Activated T-cell treated with anti-CD3 and anti-CD28 coated beads, Interleukin-2, amount 50 U/mL, for 4 hours (primary cell): ENCODE measurements around the gene PAPPA. TPM values are rescaled to one million over a fixed set of nuclear protein-coding genes. Genes with fewer than 3 reads are reported as not detected.

Source experiments
- ATAC-seq, 2 donors: fragments of 200-7000 bp; cut with Tn5 transposase; one replicate each; pipeline ENCODE4 v1.10.0; 2021
- DNase-seq: peaks from one replicate; pipeline ENCODE4 v3.0.0-alpha.2; 2020
- H3K27me3 Mint-ChIP-seq: one replicate; pipeline ENCODE4 v1.8.0; 2021; ENCODE audit warnings: low read depth, mixed read lengths
- H3K36me3 Mint-ChIP-seq: one replicate; pipeline ENCODE4 v1.8.0; 2022; ENCODE audit warnings: mixed read lengths; ENCODE audit not compliant: insufficient read depth
- H3K4me1 Mint-ChIP-seq: one replicate; pipeline ENCODE4 v1.8.0; 2021; ENCODE audit warnings: low read depth, mixed read lengths
- H3K4me3 Mint-ChIP-seq: one replicate; pipeline ENCODE4 v1.8.0; 2021; ENCODE audit warnings: mild to moderate bottlenecking, moderate library complexity, mixed read lengths
- H3K9me3 Mint-ChIP-seq: one replicate; pipeline ENCODE4 v1.8.0; 2021; ENCODE audit warnings: mixed read lengths
- total RNA-seq, 3 donors: library from RNA; stranded (reverse); gene quantifications; one replicate each; pipeline ENCODE4 v1.2.1, GENCODE V29; 2021

PAPPA gene
- total RNA-seq, 3 donors from 2014 or later = 0.22 to 0.28 TPM; not detected in 1

GRCh38 chr9:116303886-116304538, 150.4 kb downstream of the PAPPA start:
- H3K36me3 Mint-ChIP-seq = no peaks in the 10 kb centered on the region
- no peak overlapping the region for H3K4me3 Mint-ChIP-seq
- H3K9me3 Mint-ChIP-seq = no peaks in the 10 kb centered on the region
- ATAC-seq (no peak), DNase-seq (no peak)
- H3K27me3 Mint-ChIP-seq = peaks cover 2% of the 10 kb centered on the region
- H3K4me1 Mint-ChIP-seq = no peaks in the 10 kb centered on the region

GRCh38 chr9:116304761-116305160, 151.2 kb downstream of the PAPPA start:
- H3K4me3 Mint-ChIP-seq = no peak overlapping the region
- no peaks in the 10 kb centered on the region for H3K9me3 Mint-ChIP-seq
- ATAC-seq = no peak
- peaks cover 2% of the 10 kb centered on the region for H3K27me3 Mint-ChIP-seq
- H3K4me1 Mint-ChIP-seq = no peaks in the 10 kb centered on the region
- DNase-seq = no peak
- H3K36me3 Mint-ChIP-seq = no peaks in the 10 kb centered on the region

GRCh38 chr9:116308076-116308475, 154.5 kb downstream of the PAPPA start:
- no peak for ATAC-seq
- H3K27me3 Mint-ChIP-seq = no peaks in the 10 kb centered on the region
- H3K9me3 Mint-ChIP-seq = no peaks in the 10 kb centered on the region
- no peaks in the 10 kb centered on the region for H3K36me3 Mint-ChIP-seq
- no peaks in the 10 kb centered on the region for H3K4me1 Mint-ChIP-seq
- no peak overlapping the region for H3K4me3 Mint-ChIP-seq
- DNase-seq = no peak

GRCh38 chr9:116309900-116310611, 156.5 kb downstream of the PAPPA start:
- DNase-seq (no peak), ATAC-seq (no peak)
- Mint-ChIP-seq H3K36me3 (no peaks in the 10 kb centered on the region), H3K4me3 (no peak overlapping the region), H3K4me1 (no peaks in the 10 kb centered on the region), H3K9me3 (no peaks in the 10 kb centered on the region), H3K27me3 (no peaks in the 10 kb centered on the region)

GRCh38 chr9:116312221-116312620, 158.6 kb downstream of the PAPPA start:
- no peaks in the 10 kb centered on the region for H3K4me1 Mint-ChIP-seq

GRCh38 chr9:116313638-116314037, 160.0 kb downstream of the PAPPA start:
- no peaks in the 10 kb centered on the region for H3K27me3 Mint-ChIP-seq
- no peak overlapping the region for H3K4me3 Mint-ChIP-seq
- H3K9me3 Mint-ChIP-seq = no peaks in the 10 kb centered on the region
- no peak for ATAC-seq
- no peaks in the 10 kb centered on the region for H3K4me1 Mint-ChIP-seq
- no peak for DNase-seq
- H3K36me3 Mint-ChIP-seq = no peaks in the 10 kb centered on the region

More at GRCh38 chr9:116312221-116312620, 158.6 kb downstream of the PAPPA start:
- DNase-seq = no peak
- ATAC-seq = no peak
- Mint-ChIP-seq H3K9me3 (no peaks in the 10 kb centered on the region), H3K4me3 (no peak overlapping the region), H3K27me3 (no peaks in the 10 kb centered on the region), H3K36me3 (no peaks in the 10 kb centered on the region)

- DNase-seq (no peak), ATAC-seq (no peak)
- Mint-ChIP-seq H3K4me3 (no peak overlapping the region), H3K27me3 (peaks cover 2% of the 10 kb centered on the region), H3K9me3 (no peaks in the 10 kb centered on the region), H3K36me3 (no peaks in the 10 kb centered on the region), H3K4me1 (no peaks in the 10 kb centered on the region)
These were observed 162.7 kb downstream of the PAPPA start for GRCh38 chr9:116316246-116316645.

GRCh38 chr9:116317503-116317902, 163.9 kb downstream of the PAPPA start:
- Mint-ChIP-seq H3K4me3 (no peak overlapping the region), H3K36me3 (no peaks in the 10 kb centered on the region), H3K9me3 (no peaks in the 10 kb centered on the region), H3K27me3 (peaks cover 2% of the 10 kb centered on the region), H3K4me1 (no peaks in the 10 kb centered on the region)
- DNase-seq (no peak), ATAC-seq (no peak)

- Mint-ChIP-seq H3K27me3 (peaks cover 2% of the 10 kb centered on the region), H3K4me3 (no peak overlapping the region), H3K4me1 (no peaks in the 10 kb centered on the region), H3K9me3 (no peaks in the 10 kb centered on the region), H3K36me3 (no peaks in the 10 kb centered on the region)
- DNase-seq = no peak
- ATAC-seq = no peak
These were observed 165.1 kb downstream of the PAPPA start for GRCh38 chr9:116318468-116319374.

- H3K9me3 Mint-ChIP-seq = no peaks in the 10 kb centered on the region
These were observed 165.9 kb downstream of the PAPPA start for GRCh38 chr9:116319480-116319879.

GRCh38 chr9:116320290-116320689, 166.7 kb downstream of the PAPPA start:
- Mint-ChIP-seq H3K4me1 (no peaks in the 10 kb centered on the region), H3K9me3 (no peaks in the 10 kb centered on the region), H3K27me3 (peaks cover 2% of the 10 kb centered on the region), H3K36me3 (no peaks in the 10 kb centered on the region), H3K4me3 (no peak overlapping the region)
- no peak for DNase-seq
- ATAC-seq = no peak

More at GRCh38 chr9:116319480-116319879, 165.9 kb downstream of the PAPPA start:
- no peaks in the 10 kb centered on the region for H3K4me1 Mint-ChIP-seq
- ATAC-seq (no peak), DNase-seq (no peak)
- peaks cover 2% of the 10 kb centered on the region for H3K27me3 Mint-ChIP-seq
- H3K4me3 Mint-ChIP-seq = no peak overlapping the region
- H3K36me3 Mint-ChIP-seq = no peaks in the 10 kb centered on the region

GRCh38 chr9:116322521-116322920, 168.9 kb downstream of the PAPPA start:
- Mint-ChIP-seq H3K36me3 (no peaks in the 10 kb centered on the region), H3K4me3 (no peak overlapping the region), H3K4me1 (no peaks in the 10 kb centered on the region), H3K27me3 (peaks cover 2% of the 10 kb centered on the region), H3K9me3 (no peaks in the 10 kb centered on the region)
- DNase-seq (no peak), ATAC-seq (no peak)

GRCh38 chr9:116323012-116323411, 169.4 kb downstream of the PAPPA start:
- H3K4me3 Mint-ChIP-seq = no peak overlapping the region
- no peaks in the 10 kb centered on the region for H3K9me3 Mint-ChIP-seq
- DNase-seq = no peak
- ATAC-seq = no peak
- H3K4me1 Mint-ChIP-seq = no peaks in the 10 kb centered on the region
- no peaks in the 10 kb centered on the region for H3K36me3 Mint-ChIP-seq
- H3K27me3 Mint-ChIP-seq = peaks cover 2% of the 10 kb centered on the region

GRCh38 chr9:116323571-116323970, 170.0 kb downstream of the PAPPA start:
- H3K9me3 Mint-ChIP-seq = no peaks in the 10 kb centered on the region
- no peak overlapping the region for H3K4me3 Mint-ChIP-seq
- H3K4me1 Mint-ChIP-seq = no peaks in the 10 kb centered on the region
- H3K36me3 Mint-ChIP-seq = no peaks in the 10 kb centered on the region
- DNase-seq = no peak
- no peak for ATAC-seq
- H3K27me3 Mint-ChIP-seq = peaks cover 2% of the 10 kb centered on the region
